Prostate gland (tissue), 2 donors: ENCODE results near the gene ALDH1A2.
"Not testable (repeated sequence)": the region's sequence is repeated elsewhere in the genome, so short reads cannot be mapped to it uniquely, and the experiment has no call there.

ENCODE experiments used
- CTCF ChIP-seq, 4 experiments: fragments of 200-600 bp in 2 of 4; fragments of 450-650 bp in 2 of 4; sonication (generic) in 2 of 4; IDR thresholded peaks; 1 replicate in 3 of 4; 2 replicates in 1 of 4; pipeline ENCODE4 v1.5.1; 2016 to 2019; ENCODE audit warnings: antibody characterized with exemption in 4 of 4, mild to moderate bottlenecking in 2 of 4, moderate library complexity in 2 of 4
- POLR2AphosphoS5 ChIP-seq: sonication (generic); formaldehyde crosslinking; IDR thresholded peaks from one replicate; pipeline ENCODE4 v1.6.1; 2017; ENCODE audit warnings: antibody characterized with exemption

GRCh38 chr15:58045376-58045775 is 20.1 kb downstream of the ALDH1A2 start:
- not testable (repeated sequence) for TF ChIP-seq POLR2AphosphoS5; CTCF (IDR thresholded peaks at IDR 0.05)
